Sciatic nerve (tissue), 2 donors: ENCODE data around the gene CD38. TPM values are rescaled to one million over a fixed set of nuclear protein-coding genes. Genes with fewer than 3 reads are reported as not detected.
"Not testable (repeated sequence)": the region's sequence is repeated elsewhere in the genome, so short reads cannot be mapped to it uniquely, and the experiment has no call there.

Experiments used
- ATAC-seq: fragments of 200-7000 bp; cut with Tn5 transposase; one replicate; pipeline ENCODE4 v1.9.1; 2020; ENCODE audit warnings: mild to moderate bottlenecking, moderate library complexity
- DNase-seq: peaks from one replicate; pipeline ENCODE4 v3.0.0-alpha.2; 2020; ENCODE audit warnings: low spot score
- intact Hi-C: fragments of 100-400 bp; cut with DNase I; formaldehyde crosslinking; loops from one replicate; pipeline ENCODE4 v1.14.2; 2022
- total RNA-seq: library from RNA; stranded (reverse); fragmentation: NEBNext Ultra II Directional; extraction: Animal tissue kit (Norgen Biotek cat#: 25700); gene quantifications from one replicate; pipeline ENCODE4 v1.2.1, GENCODE V29; 2021
- donor health status: DM: no; HTN: no; CAD: no.
- donor health status: DM: no; HTN: no; CAD: no.

Gene CD38
- total RNA-seq, 1 donor from 2014 or later = 3.4 TPM

- intact Hi-C loops = no loop called here
- DNase-seq = no peak
Observed at GRCh38 chr4:15848191-15848842, 70.2 kb downstream of the CD38 start.

GRCh38 chr4:15851969-15852368 lies 73.8 kb downstream of the CD38 start:
- intact Hi-C loops = no loop called here
- ATAC-seq = no peak
- DNase-seq = no peak

More at GRCh38 chr4:15848191-15848842, 70.2 kb downstream of the CD38 start:
- no peak for ATAC-seq

- DNase-seq = no peak
- ATAC-seq = no peak
- intact Hi-C loops = no loop called here
Observed at GRCh38 chr4:15852524-15852923, 74.4 kb downstream of the CD38 start.

GRCh38 chr4:15853345-15853744 lies 75.2 kb downstream of the CD38 start:
- intact Hi-C loops = no loop called here
- DNase-seq (no peak), ATAC-seq (no peak)

- ATAC-seq (peak; percentile 90), DNase-seq (peak; percentile 87)
- intact Hi-C loops = no loop called here
Observed at GRCh38 chr4:15855804-15856475, 77.8 kb downstream of the CD38 start.

GRCh38 chr4:15861198-15861597 lies 83.1 kb downstream of the CD38 start:
- ATAC-seq, intact Hi-C loops, DNase-seq: not testable (repeated sequence)

GRCh38 chr4:15864651-15865566 lies 86.8 kb downstream of the CD38 start:
- DNase-seq = no peak
- no peak for ATAC-seq
- intact Hi-C loops = no loop called here

GRCh38 chr4:15868111-15868510 lies 90.0 kb downstream of the CD38 start:
- ATAC-seq (no peak), DNase-seq (no peak)
- intact Hi-C loops = no loop called here

- DNase-seq (no peak), ATAC-seq (no peak)
Observed at GRCh38 chr4:15868826-15869413, 90.8 kb downstream of the CD38 start.

GRCh38 chr4:15870079-15870478 lies 92.0 kb downstream of the CD38 start:
- no peak for DNase-seq
- no peak for ATAC-seq
- intact Hi-C loops = no loop called here

More at GRCh38 chr4:15868826-15869413, 90.8 kb downstream of the CD38 start:
- intact Hi-C loops = no loop called here

- no peak for ATAC-seq
- intact Hi-C loops = no loop called here
Observed at GRCh38 chr4:15870921-15871664, 93.0 kb downstream of the CD38 start.

GRCh38 chr4:15873117-15873516 lies 95.0 kb downstream of the CD38 start:
- ATAC-seq = peak; percentile 85
- intact Hi-C loops = no loop called here
- DNase-seq = no peak

More at GRCh38 chr4:15870921-15871664, 93.0 kb downstream of the CD38 start:
- DNase-seq = no peak

- peak; percentile 53 for ATAC-seq
- intact Hi-C loops = no loop called here
Observed at GRCh38 chr4:15874671-15875070, 96.5 kb downstream of the CD38 start.

GRCh38 chr4:15875663-15876460 lies 97.7 kb downstream of the CD38 start:
- intact Hi-C loops = no loop called here
- no peak for DNase-seq
- ATAC-seq = no peak

More at GRCh38 chr4:15874671-15875070, 96.5 kb downstream of the CD38 start:
- no peak for DNase-seq

- intact Hi-C loops = no loop called here
- no peak for ATAC-seq
Observed at GRCh38 chr4:15878011-15878410, 99.9 kb downstream of the CD38 start.

GRCh38 chr4:15881820-15882219 lies 103.7 kb downstream of the CD38 start:
- intact Hi-C loops = no loop called here
- ATAC-seq (no peak), DNase-seq (no peak)

More at GRCh38 chr4:15878011-15878410, 99.9 kb downstream of the CD38 start:
- no peak for DNase-seq

- intact Hi-C loops = no loop called here
- ATAC-seq = peak; percentile 82
- DNase-seq = peak; percentile 61
Observed at GRCh38 chr4:15882675-15883086, 104.6 kb downstream of the CD38 start.
